ENCODE results near the gene SDCBP2. TPM values are rescaled to one million over a fixed set of nuclear protein-coding genes. Genes with fewer than 3 reads are reported as not detected.

Gene SDCBP2
- total and polyA plus RNA-seq, 10 of the 15 experiments (the other 5 are each of a cell fraction or from before 2014, with no cell fraction given) = 0.16 to 2.4 (median 1.1) TPM; not detected in 1

DNA sequence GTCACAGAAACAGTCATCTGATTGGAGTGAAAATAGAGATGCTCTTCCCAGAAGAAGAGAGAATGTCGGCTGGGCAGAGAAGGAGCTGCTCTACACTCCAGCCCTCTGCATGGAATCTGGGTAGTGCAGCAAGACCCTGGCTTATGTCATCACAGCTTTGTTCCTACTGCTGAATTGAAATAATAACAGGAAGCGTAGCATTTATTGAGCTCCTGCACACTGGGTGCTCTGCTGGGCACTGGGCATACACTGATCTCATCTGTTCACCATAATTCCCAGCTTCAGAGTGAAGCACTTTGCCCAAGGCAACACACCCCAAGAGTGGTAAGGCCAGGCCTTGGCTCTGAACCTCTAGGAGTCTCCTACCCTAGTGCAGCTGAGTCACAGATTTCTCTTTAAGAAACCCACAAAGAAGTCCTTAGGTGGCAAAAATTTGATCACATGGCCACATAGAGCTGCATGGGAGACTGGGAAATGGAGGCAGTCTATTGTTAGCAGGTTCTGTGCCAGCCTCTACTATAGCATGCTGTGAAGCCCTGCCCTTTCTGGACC, 3.9 kb upstream of the SDCBP2 start:
- no peak for ATAC-seq
- SMC1A ChIA-PET (ENCODE audit: uncharacterized antibody, unreplicated experiment) = interaction anchor here (0.8 to 0.9 kb wide), 3 partner anchors 57 to 1031 kb away, joined by 3 to 4 read pairs (median 3); no protein-coding TSS in a partner anchor

More for the DNA sequence above, 3.9 kb upstream of the SDCBP2 start:
- no TSS peak for BruUV-seq (replicated peaks)
- Histone ChIP-seq H3K4me3 (no peak overlapping the region), H3K4me2 (ENCODE audit: control insufficient read depth, insufficient read depth) (no peak overlapping the region), H3K36me3 (ENCODE audit: control insufficient read depth in 2 of 2, insufficient read depth in 2 of 2, low read length in 1 of 2) (no peaks in the 10 kb centered on the region; a peak in 1 of 4 replicates), H4K20me1 (ENCODE audit: control insufficient read depth, insufficient read depth) (no peaks in the 10 kb centered on the region; the same call in 1 of the 2 replicates), H3K9me3 (replicated peaks; ENCODE audit: control insufficient read depth, insufficient read depth, low read length) (no peaks in the 10 kb centered on the region), H3K27me3 (replicated peaks in 1 of 2; ENCODE audit: control insufficient read depth in 2 of 2, insufficient read depth in 2 of 2, low read length in 1 of 2) (no peaks in the 10 kb centered on the region), H3K79me2 (ENCODE audit: control insufficient read depth, insufficient read depth, low read length) (peaks cover 27% of the 10 kb centered on the region), H3K9ac (ENCODE audit: control insufficient read depth, insufficient read depth, low read length) (no peak overlapping the region), H2AFZ (ENCODE audit: control insufficient read depth, low read depth, low read length) (no peak overlapping the region), H3K4me1 (ENCODE audit: control insufficient read depth, insufficient read depth, low read length) (peaks cover 24% of the 10 kb centered on the region), H3K27ac (ENCODE audit: control insufficient read depth, insufficient read depth) (no peak overlapping the region)
- DNase-seq (ENCODE audit: low read depth, low spot score) (no peak), FAIRE-seq (no peak)
- intact Hi-C loops (cut with micrococcal nuclease; ENCODE audit: unreplicated experiment) = no loop called here
- ChIA-PET RAD21 (ENCODE audit: unreplicated experiment) (interaction anchor here (0.9 kb wide), 1 partner anchor 59 kb away, joined by 3 read pairs; no protein-coding TSS in a partner anchor), CTCF (interaction anchor here (0.9 to 1.3 kb wide), 3 partner anchors 12 to 171 kb away, joined by 3 to 4 read pairs (median 3); no protein-coding TSS in a partner anchor), POLR2A (interaction anchor here (0.6 to 0.9 kb wide), 2 partner anchors 43 to 60 kb away, joined by 3 to 4 read pairs; no protein-coding TSS in a partner anchor)
- TF ChIP-seq IRF4 (IDR thresholded peaks at IDR 0.05; ENCODE audit: low read depth, low read length) (no peak), CHD4 (IDR thresholded peaks at IDR 0.05) (no peak), CBX3 (IDR thresholded peaks at IDR 0.05; ENCODE audit: borderline replicate concordance, low read depth) (no peak), CEBPB (IDR thresholded peaks at IDR 0.05; ENCODE audit: borderline replicate concordance in 1 of 2, low read depth in 2 of 2, low read length in 2 of 2) (no peak)
- TF ChIP-seq, protein P1, sequence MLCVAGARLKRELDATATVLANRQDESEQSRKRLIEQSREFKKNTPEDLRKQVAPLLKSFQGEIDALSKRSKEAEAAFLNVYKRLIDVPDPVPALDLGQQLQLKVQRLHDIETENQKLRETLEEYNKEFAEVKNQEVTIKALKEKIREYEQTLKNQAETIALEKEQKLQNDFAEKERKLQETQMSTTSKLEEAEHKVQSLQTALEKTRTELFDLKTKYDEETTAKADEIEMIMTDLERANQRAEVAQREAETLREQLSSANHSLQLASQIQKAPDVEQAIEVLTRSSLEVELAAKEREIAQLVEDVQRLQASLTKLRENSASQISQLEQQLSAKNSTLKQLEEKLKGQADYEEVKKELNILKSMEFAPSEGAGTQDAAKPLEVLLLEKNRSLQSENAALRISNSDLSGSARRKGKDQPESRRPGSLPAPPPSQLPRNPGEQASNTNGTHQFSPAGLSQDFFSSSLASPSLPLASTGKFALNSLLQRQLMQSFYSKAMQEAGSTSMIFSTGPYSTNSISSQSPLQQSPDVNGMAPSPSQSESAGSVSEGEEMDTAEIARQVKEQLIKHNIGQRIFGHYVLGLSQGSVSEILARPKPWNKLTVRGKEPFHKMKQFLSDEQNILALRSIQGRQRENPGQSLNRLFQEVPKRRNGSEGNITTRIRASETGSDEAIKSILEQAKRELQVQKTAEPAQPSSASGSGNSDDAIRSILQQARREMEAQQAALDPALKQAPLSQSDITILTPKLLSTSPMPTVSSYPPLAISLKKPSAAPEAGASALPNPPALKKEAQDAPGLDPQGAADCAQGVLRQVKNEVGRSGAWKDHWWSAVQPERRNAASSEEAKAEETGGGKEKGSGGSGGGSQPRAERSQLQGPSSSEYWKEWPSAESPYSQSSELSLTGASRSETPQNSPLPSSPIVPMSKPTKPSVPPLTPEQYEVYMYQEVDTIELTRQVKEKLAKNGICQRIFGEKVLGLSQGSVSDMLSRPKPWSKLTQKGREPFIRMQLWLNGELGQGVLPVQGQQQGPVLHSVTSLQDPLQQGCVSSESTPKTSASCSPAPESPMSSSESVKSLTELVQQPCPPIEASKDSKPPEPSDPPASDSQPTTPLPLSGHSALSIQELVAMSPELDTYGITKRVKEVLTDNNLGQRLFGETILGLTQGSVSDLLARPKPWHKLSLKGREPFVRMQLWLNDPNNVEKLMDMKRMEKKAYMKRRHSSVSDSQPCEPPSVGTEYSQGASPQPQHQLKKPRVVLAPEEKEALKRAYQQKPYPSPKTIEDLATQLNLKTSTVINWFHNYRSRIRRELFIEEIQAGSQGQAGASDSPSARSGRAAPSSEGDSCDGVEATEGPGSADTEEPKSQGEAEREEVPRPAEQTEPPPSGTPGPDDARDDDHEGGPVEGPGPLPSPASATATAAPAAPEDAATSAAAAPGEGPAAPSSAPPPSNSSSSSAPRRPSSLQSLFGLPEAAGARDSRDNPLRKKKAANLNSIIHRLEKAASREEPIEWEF (IDR thresholded peaks at IDR 0.05; ENCODE audit: insufficient replicate concordance, low read depth, low read length) = no peak
- WGBS (ENCODE audit: insufficient coverage, insufficient replicate concordance, low lambda C conversion rate, missing lambda C conversion rate) = 100% methylated on average over 2 of the region's 2 CpGs
- in situ Hi-C loops (cut with MboI) = no loop called here

All from GM12878 (cell line).